SHP77 (cell line): ENCODE data around the gene KIF22.
"Not testable (repeated sequence)": the region's sequence is repeated elsewhere in the genome, so short reads cannot be mapped to it uniquely, and the experiment has no call there.

Experiments used
- DNase-seq, 2 experiments: peaks; one replicate each; lab custom pipeline; 2025; lab: John Stamatoyannopoulos, UW

The KIF22 gene

GRCh38 chr16:29815032-29815721 lies 24.6 kb downstream of the KIF22 start:
- no peak for DNase-seq

- peak; percentile 97 to 99 for DNase-seq
Observed at GRCh38 chr16:29815793-29816693, 25.5 kb downstream of the KIF22 start, which contains the start of gene PAGR1. Gene PAGR1 (plus strand): TSS chr16:29816152. CDS start chr16:29816526, 374 bp downstream.

GRCh38 chr16:29816694-29817441 lies 26.3 kb downstream of the KIF22 start:
- peak; percentile 34 to 70 for DNase-seq

- no peak for DNase-seq
Observed at GRCh38 chr16:29818082-29818481, 27.5 kb downstream of the KIF22 start.

- no peak for DNase-seq
Observed at GRCh38 chr16:29819506-29819905, 29.0 kb downstream of the KIF22 start.

- peak; percentile 71 to 72 for DNase-seq
Observed at GRCh38 chr16:29820271-29820701, 29.7 kb downstream of the KIF22 start, which contains the start of gene MVP. Gene MVP (plus strand): TSS chr16:29820462. CDS start chr16:29830550, 10,088 bp downstream.

GRCh38 chr16:29820730-29821642 lies 30.4 kb downstream of the KIF22 start:
- DNase-seq = no peak

GRCh38 chr16:29821643-29822115 lies 31.1 kb downstream of the KIF22 start:
- DNase-seq = no peak

- no peak for DNase-seq
Observed at GRCh38 chr16:29824589-29825144, 34.1 kb downstream of the KIF22 start.

GRCh38 chr16:29825145-29826044 lies 34.8 kb downstream of the KIF22 start:
- DNase-seq = peak in 1 of 2 experiments; percentile 19

GRCh38 chr16:29826342-29826695 lies 35.8 kb downstream of the KIF22 start:
- no peak for DNase-seq

GRCh38 chr16:29830774-29831173 lies 40.2 kb downstream of the KIF22 start:
- DNase-seq = no peak

- DNase-seq = no peak
Observed at GRCh38 chr16:29831490-29831889, 40.9 kb downstream of the KIF22 start.

- not testable (repeated sequence) for DNase-seq
Observed at GRCh38 chr16:29833219-29833618, 42.7 kb downstream of the KIF22 start.

- no peak for DNase-seq
Observed at GRCh38 chr16:29834079-29834478, 43.5 kb downstream of the KIF22 start.

GRCh38 chr16:29835926-29836325 lies 45.4 kb downstream of the KIF22 start:
- DNase-seq = no peak

GRCh38 chr16:29836623-29837022 lies 46.1 kb downstream of the KIF22 start:
- no peak for DNase-seq

GRCh38 chr16:29837841-29838240 lies 47.3 kb downstream of the KIF22 start:
- DNase-seq = no peak

GRCh38 chr16:29839822-29840221 lies 49.3 kb downstream of the KIF22 start:
- no peak for DNase-seq

- no peak for DNase-seq
Observed at GRCh38 chr16:29840240-29840639, 49.7 kb downstream of the KIF22 start.
